ENCODE results near the gene NDUFV3.

NDUFV3 gene

GRCh38 chr21:42853621-42854020 is 39.5 kb upstream of the NDUFV3 start:
- TF ChIP-seq CTCF (IDR thresholded peaks at IDR 0.05), result no peak
- TF ChIP-seq ZFX (IDR thresholded peaks at IDR 0.05; ENCODE audit: borderline replicate concordance), result no peak

GRCh38 chr21:42854246-42855010 is 38.7 kb upstream of the NDUFV3 start:
- TF ChIP-seq ZFX (IDR thresholded peaks at IDR 0.05; ENCODE audit: borderline replicate concordance), result no peak
- no peak for TF ChIP-seq CTCF (IDR thresholded peaks at IDR 0.05)

More at GRCh38 chr21:42853621-42854020, 39.5 kb upstream of the NDUFV3 start:
- H3K27ac ChIP-seq, result no peak overlapping the region

GRCh38 chr21:42855171-42855936 is 37.8 kb upstream of the NDUFV3 start:
- H3K27ac ChIP-seq, result no peak overlapping the region
- TF ChIP-seq CTCF (IDR thresholded peaks at IDR 0.05) (no peak), ZFX (IDR thresholded peaks at IDR 0.05; ENCODE audit: borderline replicate concordance) (no peak)

More at GRCh38 chr21:42854246-42855010, 38.7 kb upstream of the NDUFV3 start:
- no peak overlapping the region for H3K27ac ChIP-seq

GRCh38 chr21:42855937-42856335 is 37.2 kb upstream of the NDUFV3 start:
- no peak overlapping the region for H3K27ac ChIP-seq
- TF ChIP-seq ZFX (IDR thresholded peaks at IDR 0.05; ENCODE audit: borderline replicate concordance) (no peak), CTCF (IDR thresholded peaks at IDR 0.05) (no peak)

GRCh38 chr21:42857216-42857615 is 35.9 kb upstream of the NDUFV3 start:
- TF ChIP-seq CTCF (IDR thresholded peaks at IDR 0.05) (no peak), ZFX (IDR thresholded peaks at IDR 0.05; ENCODE audit: borderline replicate concordance) (no peak)
- H3K27ac ChIP-seq, result no peak overlapping the region

- TF ChIP-seq CTCF (IDR thresholded peaks at IDR 0.05) (no peak), ZFX (IDR thresholded peaks at IDR 0.05; ENCODE audit: borderline replicate concordance) (no peak)
- H3K27ac ChIP-seq, result no peak overlapping the region
These were observed 34.8 kb upstream of the NDUFV3 start for GRCh38 chr21:42858185-42858847.
